ENCODE data around the gene SLC25A45. TPM values are rescaled to one million over a fixed set of nuclear protein-coding genes. Genes with fewer than 3 reads are reported as not detected.

Gene SLC25A45
- total RNA-seq, 1 donor from 2014 or later: 1.9 TPM

GRCh38 chr11:65390099-65390941 is 7.9 kb upstream of the SLC25A45 start:
- DNase-seq (ENCODE audit: extremely low spot score, unreplicated experiment): no peak
- Mint-ChIP-seq H3K4me1 (ENCODE audit: unreplicated experiment) (peaks cover 23% of the 10 kb centered on the region), H3K36me3 (peaks cover 5% of the 10 kb centered on the region), H3K27ac (peak overlapping the region; percentile 56), H3K4me3 (peak overlapping the region; percentile 31), H3K9me3 (no peaks in the 10 kb centered on the region), H3K27me3 (no peaks in the 10 kb centered on the region)
- TF ChIP-seq CTCF (conservative IDR thresholded peaks at IDR 0.05): no peak

GRCh38 chr11:65389294-65389980 is 7.0 kb upstream of the SLC25A45 start:
- Mint-ChIP-seq H3K4me3 (peak overlapping the region; percentile 84), H3K27me3 (no peaks in the 10 kb centered on the region), H3K9me3 (no peaks in the 10 kb centered on the region), H3K27ac (no peak overlapping the region), H3K4me1 (ENCODE audit: unreplicated experiment) (peaks cover 29% of the 10 kb centered on the region), H3K36me3 (peaks cover 5% of the 10 kb centered on the region)
- DNase-seq (ENCODE audit: extremely low spot score, unreplicated experiment): no peak
- no peak for TF ChIP-seq CTCF (conservative IDR thresholded peaks at IDR 0.05)

- H3K36me3 Mint-ChIP-seq: peaks cover 5% of the 10 kb centered on the region
- no peaks in the 10 kb centered on the region for H3K9me3 Mint-ChIP-seq
- no peak for DNase-seq (ENCODE audit: extremely low spot score, unreplicated experiment)
- no peak for TF ChIP-seq CTCF (conservative IDR thresholded peaks at IDR 0.05)
- no peaks in the 10 kb centered on the region for H3K27me3 Mint-ChIP-seq
- H3K27ac Mint-ChIP-seq: peak overlapping the region; percentile 81
- peak overlapping the region; percentile 84 for H3K4me3 Mint-ChIP-seq
- peaks cover 36% of the 10 kb centered on the region for H3K4me1 Mint-ChIP-seq (ENCODE audit: unreplicated experiment)
These were observed 6.3 kb upstream of the SLC25A45 start for GRCh38 chr11:65388731-65389130.

DNA sequence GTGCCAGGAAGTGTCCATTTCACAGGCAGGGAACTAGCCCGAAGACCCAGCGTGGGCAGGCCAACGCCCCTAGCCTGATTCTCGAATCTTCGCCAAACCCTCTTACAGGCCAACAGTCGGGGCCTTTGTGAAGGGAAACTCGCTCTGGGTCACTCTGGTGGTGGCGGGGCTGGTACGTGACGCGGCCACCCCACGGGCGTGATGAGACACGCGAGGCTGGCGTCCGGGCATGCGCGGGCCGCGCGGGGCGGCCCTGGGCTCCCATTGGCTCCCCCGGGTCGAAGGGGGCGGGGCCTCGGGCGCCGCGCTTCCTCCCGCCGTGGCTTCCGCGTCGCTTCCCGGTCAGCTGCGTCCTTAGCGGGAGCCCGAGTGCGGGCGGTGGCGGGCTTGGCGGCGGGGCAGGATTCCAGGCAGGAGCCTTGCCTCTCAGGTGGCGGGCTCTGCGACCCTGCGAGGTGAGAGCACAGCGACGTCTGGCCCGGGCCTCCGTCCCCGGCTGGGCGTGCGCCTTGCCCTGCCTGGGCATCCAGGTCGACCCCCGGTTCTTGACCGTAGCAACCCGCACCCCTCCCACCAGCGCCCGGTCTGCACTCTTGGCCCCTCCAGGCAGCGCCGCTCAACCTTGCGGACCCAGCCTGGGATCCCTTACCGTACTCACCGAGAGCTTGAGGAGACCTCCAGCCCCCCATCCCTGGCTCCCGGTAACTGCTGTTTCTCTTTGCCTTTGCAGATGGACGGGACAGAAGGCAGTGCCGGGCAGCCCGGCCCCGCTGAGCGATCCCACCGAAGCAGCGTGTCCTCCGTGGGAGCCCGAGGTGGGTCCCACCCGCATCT is 4.1 kb upstream of the SLC25A45 start, which contains the start of gene FRMD8:
TSS of gene FRMD8 (plus strand) at position 331 of the 834 bp plus-strand sequence. CDS start at position 731, 400 bp downstream.
- H3K4me3 Mint-ChIP-seq: peak within 1 kb of the TSS; percentile 92
- DNase-seq (ENCODE audit: extremely low spot score, unreplicated experiment): peak; percentile 89
- H3K9me3 Mint-ChIP-seq: no peaks in the 10 kb centered on the region
- peak within 1 kb of the TSS; percentile 98 for H3K27ac Mint-ChIP-seq
- no peak for TF ChIP-seq CTCF (conservative IDR thresholded peaks at IDR 0.05)
- H3K4me1 Mint-ChIP-seq (ENCODE audit: unreplicated experiment): peaks cover 49% of the 10 kb centered on the region
- H3K36me3 Mint-ChIP-seq: peaks cover 5% of the 10 kb centered on the region
- no peaks in the 10 kb centered on the region for H3K27me3 Mint-ChIP-seq

- peaks cover 37% of the 10 kb centered on the region for H3K4me1 Mint-ChIP-seq (ENCODE audit: unreplicated experiment)
- H3K27me3 Mint-ChIP-seq: no peaks in the 10 kb centered on the region
- DNase-seq (ENCODE audit: extremely low spot score, unreplicated experiment): no peak
- peak overlapping the region; percentile 98 for H3K27ac Mint-ChIP-seq
- no peaks in the 10 kb centered on the region for H3K9me3 Mint-ChIP-seq
- peak overlapping the region; percentile 61 for H3K4me3 Mint-ChIP-seq
- H3K36me3 Mint-ChIP-seq: peaks cover 5% of the 10 kb centered on the region
- TF ChIP-seq CTCF (conservative IDR thresholded peaks at IDR 0.05): no peak
These were observed 1.9 kb upstream of the SLC25A45 start for GRCh38 chr11:65384301-65384889.

All from type B pancreatic cell (in vitro differentiated cells).